Measurements from ENCODE around the gene DUS1L. TPM values are rescaled to one million over a fixed set of nuclear protein-coding genes. Genes with fewer than 3 reads are reported as not detected.
"Not testable (repeated sequence)": the region's sequence is repeated elsewhere in the genome, so short reads cannot be mapped to it uniquely, and the experiment has no call there.

DUS1L gene
- total RNA-seq, 1 donor from 2014 or later, result 35.6 TPM

GRCh38 chr17:82041144-82041814 is 24.3 kb downstream of the DUS1L start:
- DNase-seq (ENCODE audit: low read depth in 2 of 2), result no peak

GRCh38 chr17:82039695-82040299 is 25.8 kb downstream of the DUS1L start:
- DNase-seq (ENCODE audit: low read depth in 2 of 2), result no peak

- DNase-seq (ENCODE audit: low read depth in 2 of 2), result not testable (repeated sequence)
Observed at GRCh38 chr17:82038796-82039409, 26.7 kb downstream of the DUS1L start.

GRCh38 chr17:82037889-82038195 is 27.8 kb downstream of the DUS1L start:
- no peak for DNase-seq (ENCODE audit: low read depth in 2 of 2)

GRCh38 chr17:82037092-82037888 is 28.3 kb downstream of the DUS1L start, which contains the start of gene DCXR:
DCXR (minus strand) TSS chr17:82037697; CDS start chr17:82037682, 15 bp downstream.
- peak; percentile 81 to 98 for DNase-seq (ENCODE audit: low read depth in 2 of 2)

GRCh38 chr17:82036634-82037091 is 28.9 kb downstream of the DUS1L start:
- DNase-seq (ENCODE audit: low read depth in 2 of 2), result no peak

- DNase-seq (ENCODE audit: low read depth in 2 of 2), result no peak
Observed at GRCh38 chr17:82035956-82036633, 29.5 kb downstream of the DUS1L start.

- DNase-seq (ENCODE audit: low read depth in 2 of 2), result no peak
Observed at GRCh38 chr17:82035488-82035887, 30.1 kb downstream of the DUS1L start.

GRCh38 chr17:82034371-82035011 is 31.1 kb downstream of the DUS1L start:
- DNase-seq (ENCODE audit: low read depth in 2 of 2), result no peak

GRCh38 chr17:82033359-82034085 is 32.1 kb downstream of the DUS1L start:
- no peak for DNase-seq (ENCODE audit: low read depth in 2 of 2)

GRCh38 chr17:82031885-82032627 is 33.5 kb downstream of the DUS1L start:
- no peak for DNase-seq (ENCODE audit: low read depth in 2 of 2)

- peak in 1 of 2 donors; percentile 56 for DNase-seq (ENCODE audit: low read depth in 2 of 2)
Observed at GRCh38 chr17:82031303-82031884, 34.2 kb downstream of the DUS1L start, which contains the start of gene RAC3. RAC3 (plus strand) TSS chr17:82031678; CDS start chr17:82031762, 84 bp downstream.

- DNase-seq (ENCODE audit: low read depth in 2 of 2), result peak; percentile 66 to 87
Observed at GRCh38 chr17:82030470-82031302, 34.9 kb downstream of the DUS1L start.

- DNase-seq (ENCODE audit: low read depth in 2 of 2), result no peak
Observed at GRCh38 chr17:82029990-82030469, 35.6 kb downstream of the DUS1L start.

- no peak for DNase-seq (ENCODE audit: low read depth in 2 of 2)
Observed at GRCh38 chr17:82029391-82029790, 36.2 kb downstream of the DUS1L start.

GRCh38 chr17:82028966-82029365 is 36.6 kb downstream of the DUS1L start:
- no peak for DNase-seq (ENCODE audit: low read depth in 2 of 2)

- DNase-seq (ENCODE audit: low read depth in 2 of 2), result no peak
Observed at GRCh38 chr17:82028246-82028645, 37.4 kb downstream of the DUS1L start.

Data from dermis microvascular lymphatic vessel endothelial cell (primary cell).